ENCODE measurements around the gene GATA5.
A peak's percentile ranks its signal among the peaks of the same experiment; 100 is the strongest.
"Not testable (repeated sequence)": the region's sequence is repeated elsewhere in the genome, so short reads cannot be mapped to it uniquely, and the experiment has no call there.

The GATA5 gene

DNA sequence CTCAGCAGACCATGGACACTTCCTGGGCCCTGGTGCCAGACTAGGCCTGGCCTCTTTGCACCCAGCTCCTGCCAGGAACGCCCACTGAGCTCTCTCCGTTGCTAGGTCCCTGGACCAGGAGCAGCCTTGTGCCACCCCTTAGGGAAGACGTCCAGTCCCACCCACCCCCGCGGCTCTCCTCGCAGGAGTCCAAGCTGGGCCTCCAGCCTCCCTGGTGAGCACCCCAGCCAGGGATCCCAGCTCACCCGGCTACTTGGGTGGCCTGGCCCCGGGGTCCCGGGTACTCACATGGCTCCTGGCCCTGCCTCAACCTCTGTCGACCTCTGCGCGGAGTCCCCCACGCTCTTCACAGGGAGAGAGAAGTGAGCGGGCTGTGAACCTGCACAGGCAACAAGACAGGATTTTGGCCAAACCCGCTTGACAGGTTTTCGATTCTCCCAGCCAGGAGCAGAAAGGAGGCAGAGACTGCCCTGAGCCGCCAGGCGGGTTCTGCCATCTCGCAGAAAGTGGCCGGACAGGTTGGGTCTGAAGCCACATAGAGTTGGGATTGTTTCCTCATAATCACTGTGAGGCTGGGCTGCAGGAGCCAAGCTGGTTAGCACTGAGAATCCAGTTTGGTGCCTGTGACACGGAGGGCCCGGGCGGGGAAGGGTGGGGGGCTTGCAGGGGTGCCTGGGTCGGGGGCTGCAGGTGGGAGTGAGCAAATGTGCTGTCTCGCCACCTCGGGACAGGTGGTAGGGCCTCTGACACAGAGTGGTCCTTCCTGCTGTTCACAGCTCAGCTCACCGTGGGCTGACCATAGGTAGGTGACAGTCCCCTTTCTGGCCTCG, 48.4 kb downstream of the GATA5 start, which contains the start of gene RBBP8NL:
Gene RBBP8NL (minus strand): TSS at position 368 of the 830 bp plus-strand sequence. CDS start 7,892 bp downstream, outside the sequence.
- Histone ChIP-seq H3K14ac (ENCODE audit: low read length) (peak within 1 kb of the TSS; percentile 84), H3K79me1 (ENCODE audit: low read depth, low read length) (peaks cover 2% of the 10 kb centered on the region), H3K36me3 (replicated peaks in 1 of 2; ENCODE audit: control insufficient read depth in 2 of 2, insufficient read depth in 2 of 2, low read length in 2 of 2) (no peaks in the 10 kb centered on the region), H3K27me3 (ENCODE audit: control insufficient read depth in 3 of 3, insufficient read depth in 3 of 3, low read depth in 1 of 3, low read length in 3 of 3) (peaks cover 0 to 55% (median under 1%) of the 10 kb centered on the region in 3 experiments), H2BK120ac (ENCODE audit: low read depth, low read length) (no peak within 1 kb of the TSS), H3K18ac (ENCODE audit: low read length) (peak within 1 kb of the TSS; percentile 95), H4K8ac (ENCODE audit: low read depth, low read length) (peak within 1 kb of the TSS; percentile 77), H3K4me2 (ENCODE audit: insufficient read depth, low read length, poor library complexity, severe bottlenecking) (no peak within 1 kb of the TSS), H2AK5ac (ENCODE audit: low read depth, low read length) (peak within 1 kb of the TSS; percentile 99), H2BK12ac (ENCODE audit: low read length) (peak within 1 kb of the TSS; percentile 98), H2BK5ac (ENCODE audit: low read length) (peak within 1 kb of the TSS; percentile 93), H4K91ac (ENCODE audit: low read depth, low read length, poor library complexity) (no peak within 1 kb of the TSS), H2BK15ac (ENCODE audit: low read length) (peak within 1 kb of the TSS; percentile 93), H3K4ac (ENCODE audit: low read length) (peak within 1 kb of the TSS; percentile 43), H2AFZ (ENCODE audit: low read length) (no peak within 1 kb of the TSS), H3K4me1 (ENCODE audit: control insufficient read depth in 2 of 2, insufficient read depth in 1 of 2, low read depth in 1 of 2, low read length in 2 of 2) (peaks cover 0 to 13% of the 10 kb centered on the region in 2 donors), H3K4me3 (ENCODE audit: low read length in 2 of 2) (no peak within 1 kb of the TSS), H3K23ac (ENCODE audit: low read depth, low read length, poor library complexity) (peak within 1 kb of the TSS; percentile 95), H3K27ac (replicated peaks; ENCODE audit: low read length) (no peak within 1 kb of the TSS), H3K9me3 (replicated peaks in 1 of 2; ENCODE audit: control insufficient read depth in 2 of 2, insufficient read depth in 1 of 2, low read depth in 1 of 2, low read length in 2 of 2) (no peaks in the 10 kb centered on the region), H3K9ac (ENCODE audit: low read depth, low read length, poor library complexity) (peak within 1 kb of the TSS; percentile 67)
- WGBS, 2 donors (ENCODE audit: extremely low coverage in 2 of 2, insufficient read length in 2 of 2, insufficient replicate concordance in 1 of 2): no CpG with 5 or more reads among the region's 28 CpGs
- no peak for DNase-seq (ENCODE audit: low spot score)

GRCh38 chr20:62426699-62427131, 49.1 kb downstream of the GATA5 start:
- H2BK15ac ChIP-seq (ENCODE audit: low read length): peak overlapping the region; percentile 93
- H2AFZ ChIP-seq (ENCODE audit: low read length): no peak overlapping the region
- H3K27ac ChIP-seq (replicated peaks; ENCODE audit: low read length): no peak overlapping the region
- peaks cover 2% of the 10 kb centered on the region for H3K79me1 ChIP-seq (ENCODE audit: low read depth, low read length)
- H2BK12ac ChIP-seq (ENCODE audit: low read length): peak overlapping the region; percentile 98
- H2BK5ac ChIP-seq (ENCODE audit: low read length): peak overlapping the region; percentile 93
- peak overlapping the region; percentile 84 for H3K14ac ChIP-seq (ENCODE audit: low read length)
- H3K27me3 ChIP-seq (ENCODE audit: control insufficient read depth in 3 of 3, insufficient read depth in 3 of 3, low read depth in 1 of 3, low read length in 3 of 3): peaks cover 0 to 48% (median 0%) of the 10 kb centered on the region in 3 experiments
- peak overlapping the region; percentile 77 for H4K8ac ChIP-seq (ENCODE audit: low read depth, low read length)
- H3K4ac ChIP-seq (ENCODE audit: low read length): peak overlapping the region; percentile 43
- peak overlapping the region; percentile 95 for H3K18ac ChIP-seq (ENCODE audit: low read length)
- H4K91ac ChIP-seq (ENCODE audit: low read depth, low read length, poor library complexity): no peak overlapping the region
- WGBS, 2 donors (ENCODE audit: extremely low coverage in 2 of 2, insufficient read length in 2 of 2, insufficient replicate concordance in 1 of 2): no CpG with 5 or more reads among the region's 22 CpGs
- H3K36me3 ChIP-seq (replicated peaks in 1 of 2; ENCODE audit: control insufficient read depth in 2 of 2, insufficient read depth in 2 of 2, low read length in 2 of 2): no peaks in the 10 kb centered on the region
- no peaks in the 10 kb centered on the region for H3K9me3 ChIP-seq (replicated peaks in 1 of 2; ENCODE audit: control insufficient read depth in 2 of 2, insufficient read depth in 1 of 2, low read depth in 1 of 2, low read length in 2 of 2)
- no peak for DNase-seq (ENCODE audit: low spot score)
- no peak overlapping the region for H3K4me2 ChIP-seq (ENCODE audit: insufficient read depth, low read length, poor library complexity, severe bottlenecking)
- H3K23ac ChIP-seq (ENCODE audit: low read depth, low read length, poor library complexity): peak overlapping the region; percentile 95
- no peak overlapping the region for H3K4me3 ChIP-seq (ENCODE audit: low read length in 2 of 2)
- H2BK120ac ChIP-seq (ENCODE audit: low read depth, low read length): no peak overlapping the region
- H3K4me1 ChIP-seq (ENCODE audit: control insufficient read depth in 2 of 2, insufficient read depth in 1 of 2, low read depth in 1 of 2, low read length in 2 of 2): peaks cover 0 to 13% of the 10 kb centered on the region in 2 donors
- peak overlapping the region; percentile 67 for H3K9ac ChIP-seq (ENCODE audit: low read depth, low read length, poor library complexity)
- H2AK5ac ChIP-seq (ENCODE audit: low read depth, low read length): peak overlapping the region; percentile 99

- Histone ChIP-seq H2AK5ac (ENCODE audit: low read depth, low read length) (peak overlapping the region; percentile 99), H3K9ac (ENCODE audit: low read depth, low read length, poor library complexity) (peak overlapping the region; percentile 55), H3K4me1 (ENCODE audit: control insufficient read depth in 2 of 2, insufficient read depth in 1 of 2, low read depth in 1 of 2, low read length in 2 of 2) (peaks cover 0 to 15% of the 10 kb centered on the region in 2 donors), H3K27me3 (ENCODE audit: control insufficient read depth in 3 of 3, insufficient read depth in 3 of 3, low read depth in 1 of 3, low read length in 3 of 3) (peaks cover 0 to 41% (median 0%) of the 10 kb centered on the region in 3 experiments), H2BK12ac (ENCODE audit: low read length) (peak overlapping the region; percentile 89), H2BK15ac (ENCODE audit: low read length) (peak overlapping the region; percentile 93)
- H2AFZ ChIP-seq (ENCODE audit: low read length); H3K36me3 ChIP-seq (replicated peaks in 1 of 2; ENCODE audit: control insufficient read depth in 2 of 2, insufficient read depth in 2 of 2, low read length in 2 of 2); H4K8ac ChIP-seq (ENCODE audit: low read depth, low read length); H3K23ac ChIP-seq (ENCODE audit: low read depth, low read length, poor library complexity); H3K18ac ChIP-seq (ENCODE audit: low read length); H3K14ac ChIP-seq (ENCODE audit: low read length); H2BK5ac ChIP-seq (ENCODE audit: low read length); H3K9me3 ChIP-seq (replicated peaks in 1 of 2; ENCODE audit: control insufficient read depth in 2 of 2, insufficient read depth in 1 of 2, low read depth in 1 of 2, low read length in 2 of 2); H3K4ac ChIP-seq (ENCODE audit: low read length); H4K91ac ChIP-seq (ENCODE audit: low read depth, low read length, poor library complexity); DNase-seq (ENCODE audit: low spot score); H3K27ac ChIP-seq (replicated peaks; ENCODE audit: low read length); H3K79me1 ChIP-seq (ENCODE audit: low read depth, low read length); H3K4me2 ChIP-seq (ENCODE audit: insufficient read depth, low read length, poor library complexity, severe bottlenecking); H2BK120ac ChIP-seq (ENCODE audit: low read depth, low read length); H3K4me3 ChIP-seq (ENCODE audit: low read length in 2 of 2): not testable (repeated sequence)
- WGBS, 2 donors (ENCODE audit: extremely low coverage in 2 of 2, insufficient read length in 2 of 2, insufficient replicate concordance in 1 of 2): no CpG with 5 or more reads among the region's 4 CpGs
These were observed 49.8 kb downstream of the GATA5 start for GRCh38 chr20:62426059-62426348.
